Stimulated activated CD4-positive, alpha-beta T cell treated with anti-CD3 and anti-CD28 coated beads, Interleukin-1b, Interleukin-23, amount 100 ng/mL, for 4 hours (primary cell): ENCODE measurements around the gene CGB1.
A peak's percentile ranks its signal among the peaks of the same experiment; 100 is the strongest.
"Not testable (repeated sequence)": the region's sequence is repeated elsewhere in the genome, so short reads cannot be mapped to it uniquely, and the experiment has no call there.

Experiments
- DNase-seq, 2 donors: peaks; one replicate each; pipeline ENCODE4 v3.0.0-alpha.2; 2020; ENCODE audit warnings: low read depth in 2 of 2

CGB1 gene

GRCh38 chr19:49058562-49058961 lies 21.9 kb upstream of the CGB1 start:
- DNase-seq = no peak

- peak in 1 of 2 donors; percentile 33 for DNase-seq
Measured at GRCh38 chr19:49057636-49058234, 21.0 kb upstream of the CGB1 start, which contains the start of gene CGB7. Gene CGB7, minus strand, starts transcription at chr19:49057749. Its CDS starts 2,374 bp downstream, at chr19:49055375.

GRCh38 chr19:49056902-49057596 lies 20.4 kb upstream of the CGB1 start:
- not testable (repeated sequence) for DNase-seq

- peak in 1 of 2 donors; percentile 58 for DNase-seq
Measured at GRCh38 chr19:49056101-49056901, 19.6 kb upstream of the CGB1 start.

GRCh38 chr19:49050376-49051033 lies 13.8 kb upstream of the CGB1 start:
- not testable (repeated sequence) for DNase-seq

- not testable (repeated sequence) for DNase-seq
Measured at GRCh38 chr19:49049834-49050233, 13.1 kb upstream of the CGB1 start.

GRCh38 chr19:49049011-49049410 lies 12.3 kb upstream of the CGB1 start, which contains the start of gene CGB8:
Gene CGB8, minus strand, starts transcription at chr19:49049111. Its CDS starts 372 bp downstream, at chr19:49048739.
- DNase-seq = not testable (repeated sequence)

GRCh38 chr19:49043548-49043947 lies 6.9 kb upstream of the CGB1 start, which contains the start of gene CGB5:
Gene CGB5, plus strand, starts transcription at chr19:49043848. Its CDS starts 362 bp downstream, at chr19:49044210.
- not testable (repeated sequence) for DNase-seq

GRCh38 chr19:49042666-49043065 lies 6.0 kb upstream of the CGB1 start:
- not testable (repeated sequence) for DNase-seq

- no peak for DNase-seq
Measured at GRCh38 chr19:49042177-49042576, 5.5 kb upstream of the CGB1 start.

GRCh38 chr19:49039736-49040135 lies 3.0 kb upstream of the CGB1 start:
- not testable (repeated sequence) for DNase-seq

- DNase-seq = not testable (repeated sequence)
Measured at GRCh38 chr19:49038557-49039276, 2.0 kb upstream of the CGB1 start.

GRCh38 chr19:49038111-49038510 lies 1.4 kb upstream of the CGB1 start:
- DNase-seq = not testable (repeated sequence)

- DNase-seq = peak in 1 of 2 donors; percentile 44
Measured at GRCh38 chr19:49031642-49032301, 4.9 kb downstream of the CGB1 start, which contains the start of gene CGB2. Gene CGB2, plus strand, starts transcription at chr19:49031890. Its CDS starts 206 bp downstream, at chr19:49032096.

GRCh38 chr19:49030323-49030722 lies 6.4 kb downstream of the CGB1 start:
- DNase-seq = not testable (repeated sequence)

- DNase-seq = not testable (repeated sequence)
Measured at GRCh38 chr19:49029749-49030148, 6.9 kb downstream of the CGB1 start.

GRCh38 chr19:49028686-49029085 lies 8.0 kb downstream of the CGB1 start:
- DNase-seq = not testable (repeated sequence)

GRCh38 chr19:49025599-49025998 lies 11.1 kb downstream of the CGB1 start:
- not testable (repeated sequence) for DNase-seq

- DNase-seq = not testable (repeated sequence)
Measured at GRCh38 chr19:49025088-49025487, 11.6 kb downstream of the CGB1 start.

GRCh38 chr19:49024233-49024632 lies 12.5 kb downstream of the CGB1 start, which contains the start of gene CGB3:
Gene CGB3, minus strand, starts transcription at chr19:49024333. Its CDS starts 362 bp downstream, at chr19:49023971.
- DNase-seq = not testable (repeated sequence)
